Ishikawa (cell line): Measurements from ENCODE around the gene KLHL35.
A peak's percentile ranks its signal among the peaks of the same experiment; 100 is the strongest.

ENCODE experiments used
- CEBPB ChIP-seq: IDR thresholded peaks from 2 replicates; pipeline ENCODE4 v1.6.1; 2012
- CREB1 ChIP-seq: IDR thresholded peaks from 2 replicates; pipeline ENCODE4 v1.6.1; 2012; ENCODE audit warnings: low read depth
- EGR1 ChIP-seq: IDR thresholded peaks from 2 replicates; pipeline ENCODE4 v1.6.1; 2012
- EP300 ChIP-seq: IDR thresholded peaks from 2 replicates; pipeline ENCODE4 v1.6.1; 2012; ENCODE audit warnings: borderline replicate concordance
- FOXM1 ChIP-seq: IDR thresholded peaks from 2 replicates; pipeline ENCODE4 v1.6.1; 2012; ENCODE audit warnings: low read depth, borderline replicate concordance
- MAX ChIP-seq: IDR thresholded peaks from 2 replicates; pipeline ENCODE4 v1.6.1; 2012
- NFIC ChIP-seq: IDR thresholded peaks from 2 replicates; pipeline ENCODE4 v1.6.1; 2012
- RAD21 ChIP-seq: IDR thresholded peaks from 2 replicates; pipeline ENCODE4 v1.6.1; 2012; ENCODE audit warnings: low read depth
- REST ChIP-seq: IDR thresholded peaks from 2 replicates; pipeline ENCODE4 v1.6.1; 2012; ENCODE audit warnings: low read depth, mild to moderate bottlenecking
- TAF1 ChIP-seq: IDR thresholded peaks from 2 replicates; pipeline ENCODE4 v1.6.1; 2012; ENCODE audit warnings: low read depth, mild to moderate bottlenecking
- TCF12 ChIP-seq: IDR thresholded peaks from 2 replicates; pipeline ENCODE4 v1.6.1; 2012; ENCODE audit warnings: low read depth
- TEAD4 ChIP-seq: IDR thresholded peaks from 2 replicates; pipeline ENCODE4 v1.6.1; 2012
- USF1 ChIP-seq: IDR thresholded peaks from 2 replicates; pipeline ENCODE4 v1.6.1; 2012
- YY1 ChIP-seq: IDR thresholded peaks from 2 replicates; pipeline ENCODE4 v1.6.1; 2012; ENCODE audit warnings: low read depth
- ZBTB7A ChIP-seq: IDR thresholded peaks from 2 replicates; pipeline ENCODE4 v1.6.1; 2012; ENCODE audit warnings: low read depth

The KLHL35 gene

GRCh38 chr11:75389925-75390324 lies 43.1 kb downstream of the KLHL35 start:
- TF ChIP-seq TAF1: no peak
- TF ChIP-seq RAD21: no peak
- TF ChIP-seq EP300: no peak
- TF ChIP-seq FOXM1: no peak
- no peak for TF ChIP-seq ZBTB7A
- TF ChIP-seq EGR1: no peak

- TF ChIP-seq RAD21: no peak
- TF ChIP-seq CEBPB: no peak
- TF ChIP-seq YY1: no peak
- TF ChIP-seq REST: no peak
- TF ChIP-seq FOXM1: no peak
- TF ChIP-seq EGR1: no peak
- TF ChIP-seq MAX: no peak
- no peak for TF ChIP-seq USF1
Observed at GRCh38 chr11:75389276-75389605, 43.8 kb downstream of the KLHL35 start.

- TF ChIP-seq EGR1 (no peak), NFIC (peak; percentile 93), MAX (no peak), CREB1 (no peak), REST (no peak), RAD21 (peak; percentile 92), CEBPB (no peak), ZBTB7A (no peak), TCF12 (no peak), TAF1 (no peak), EP300 (no peak), TEAD4 (no peak), YY1 (peak; percentile 82), USF1 (no peak), FOXM1 (no peak)
Observed at GRCh38 chr11:75388386-75389275, 44.4 kb downstream of the KLHL35 start.

GRCh38 chr11:75387736-75388294 lies 45.2 kb downstream of the KLHL35 start:
- TF ChIP-seq REST (no peak), TCF12 (no peak), YY1 (no peak), EP300 (no peak), RAD21 (no peak)
